CD4-positive, alpha-beta T cell treated with Interleukin-15 for 1 hour (primary cell): Measurements from ENCODE around the gene MAPK4.

Experiments
- DNase-seq: peaks from one replicate; pipeline ENCODE4 v3.0.0-alpha.2; 2020

Gene MAPK4

DNA sequence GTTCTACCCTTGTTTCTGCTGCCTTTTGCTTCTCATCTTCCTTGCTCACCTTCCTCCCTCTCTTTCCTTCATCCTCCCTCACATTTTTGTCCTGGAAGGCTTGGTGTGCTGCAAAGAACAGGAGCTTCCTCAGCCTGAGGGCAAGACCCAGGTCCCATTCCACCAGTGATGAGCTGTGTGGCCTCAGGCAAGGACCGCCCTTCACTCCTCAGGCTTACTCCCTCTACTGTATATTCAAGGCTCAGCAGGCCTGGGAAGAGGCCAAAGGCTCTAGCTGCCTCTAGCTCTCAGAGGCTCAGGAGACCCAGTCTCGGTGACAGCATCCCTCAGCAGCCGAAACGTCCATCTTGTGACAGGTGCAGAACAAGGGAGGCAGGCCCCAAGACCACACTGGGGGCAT lies 162.4 kb downstream of the MAPK4 start:
- no peak for DNase-seq

DNA sequence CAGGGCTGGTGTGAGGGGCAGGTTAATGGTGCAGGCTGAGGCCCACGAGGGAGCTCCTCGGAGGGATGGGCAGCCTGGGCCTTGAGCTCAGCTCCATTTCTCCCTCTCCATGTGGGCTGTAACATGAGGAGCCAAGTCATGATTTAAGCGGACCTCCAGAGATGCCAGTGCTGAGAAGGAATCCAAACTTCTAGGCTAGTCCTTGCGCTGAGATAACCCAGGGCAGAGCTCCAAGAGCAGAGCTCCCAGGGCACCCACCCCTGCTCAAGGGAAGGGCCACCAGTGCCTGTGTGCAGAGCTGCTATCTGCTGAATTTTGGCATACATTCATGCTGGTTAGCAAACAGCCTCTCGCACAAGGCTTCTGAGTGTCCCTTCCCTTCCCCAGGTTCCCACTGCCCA lies 164.9 kb downstream of the MAPK4 start:
- DNase-seq, result no peak

DNA sequence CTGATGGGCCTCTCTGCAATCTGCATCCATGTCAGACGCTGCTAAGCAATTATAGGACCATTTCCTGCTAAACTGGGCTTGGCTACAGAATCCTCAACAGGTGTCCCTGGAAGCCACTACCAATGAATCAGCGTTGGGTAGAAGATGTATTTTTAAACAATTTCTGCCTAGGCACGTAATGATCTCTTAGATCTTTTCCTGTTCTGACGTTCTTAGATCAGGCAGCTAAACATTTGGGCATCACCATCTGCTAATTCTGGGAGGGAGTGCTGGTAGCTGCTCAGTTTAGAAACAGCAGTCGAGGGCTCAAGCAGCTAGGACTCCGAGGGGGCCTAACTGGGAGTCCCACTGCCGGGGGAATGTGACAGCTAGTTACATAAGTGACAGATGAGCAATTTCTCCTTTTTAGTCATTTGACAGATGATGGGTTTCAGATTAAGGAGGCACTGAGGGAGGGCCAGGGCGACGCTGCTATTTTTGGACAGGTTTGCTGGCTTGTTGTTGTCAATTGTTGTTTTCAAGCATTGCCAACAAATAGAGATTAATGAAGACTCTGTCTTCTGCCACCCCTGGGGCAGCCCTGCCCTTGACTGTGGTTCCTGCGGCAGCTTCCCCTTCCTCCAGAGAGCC lies 167.2 kb downstream of the MAPK4 start:
- no peak for DNase-seq

DNA sequence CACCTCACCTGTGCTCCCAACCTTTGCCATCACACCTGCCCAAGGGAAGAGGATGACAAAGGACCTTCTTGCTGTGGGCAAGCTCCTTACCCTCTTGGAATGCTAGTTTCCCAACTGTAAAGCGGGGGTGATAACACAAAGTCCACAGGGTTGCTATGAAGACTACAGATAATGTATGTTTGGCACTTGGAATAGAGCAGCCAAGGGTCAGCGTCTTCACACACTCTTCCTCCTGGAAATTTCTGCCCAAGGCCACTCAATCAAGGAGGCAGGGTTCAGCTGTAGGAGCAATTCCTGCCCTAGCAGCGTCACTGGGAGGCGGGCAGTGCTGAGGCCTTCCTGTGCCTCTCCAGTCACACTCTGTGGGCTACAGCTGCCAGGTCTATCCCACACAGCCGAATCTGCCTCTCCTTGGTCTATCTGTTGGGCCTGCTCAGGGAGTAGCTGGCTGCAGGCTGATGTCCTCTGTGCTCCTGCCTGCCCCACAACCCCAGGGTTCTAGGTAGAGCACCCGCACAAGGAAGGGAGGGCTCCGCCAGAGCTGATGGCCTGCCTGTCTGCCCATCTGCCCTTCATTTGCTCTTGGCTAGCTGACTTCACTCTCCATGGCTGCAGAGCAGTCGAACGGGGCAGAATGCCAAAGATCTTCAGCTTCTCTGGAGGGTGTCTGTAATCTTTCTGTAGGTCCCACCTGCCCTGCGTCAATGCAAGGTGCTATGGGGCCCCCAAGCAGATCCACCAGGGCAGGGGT lies 168.0 kb downstream of the MAPK4 start:
- DNase-seq, result no peak

DNA sequence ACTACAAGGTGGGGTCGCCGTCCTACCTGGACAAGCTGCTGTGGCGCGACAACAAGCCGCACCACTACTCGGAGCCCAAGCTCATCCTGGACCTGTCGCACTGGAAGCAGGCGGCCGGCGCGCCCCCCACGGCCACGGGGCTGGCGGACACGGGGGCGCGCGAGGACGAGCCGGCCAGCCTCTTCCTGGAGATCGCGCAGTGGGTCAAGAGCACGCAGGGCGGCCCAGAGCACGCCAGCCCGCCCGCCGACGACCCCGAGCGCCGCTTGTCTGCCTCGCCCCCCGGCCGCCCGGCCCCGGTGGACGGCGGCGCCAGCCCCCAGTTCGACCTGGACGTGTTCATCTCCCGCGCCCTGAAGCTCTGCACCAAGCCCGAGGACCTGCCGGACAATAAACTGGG lies 169.5 kb downstream of the MAPK4 start:
- DNase-seq, result no peak

DNA sequence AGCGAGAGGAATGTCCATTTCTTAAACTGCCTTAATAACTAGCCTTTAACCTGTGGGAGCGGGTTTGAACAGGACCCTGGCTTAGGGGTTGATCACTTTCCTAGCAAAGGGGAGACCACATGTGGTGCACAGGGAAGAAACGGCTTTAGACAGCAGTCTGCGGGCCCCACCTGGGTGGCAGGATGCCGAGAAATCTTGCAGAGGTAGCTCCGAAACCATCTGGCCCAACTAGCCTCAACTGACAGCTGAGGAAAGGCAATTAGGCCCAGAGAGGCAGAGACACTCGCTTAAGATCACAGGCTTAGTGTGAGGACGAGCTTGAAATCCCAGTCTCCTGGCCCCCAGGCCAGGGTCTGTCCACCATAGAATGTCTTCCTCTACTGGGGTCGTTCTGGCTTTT lies 170.1 kb downstream of the MAPK4 start:
- no peak for DNase-seq

DNA sequence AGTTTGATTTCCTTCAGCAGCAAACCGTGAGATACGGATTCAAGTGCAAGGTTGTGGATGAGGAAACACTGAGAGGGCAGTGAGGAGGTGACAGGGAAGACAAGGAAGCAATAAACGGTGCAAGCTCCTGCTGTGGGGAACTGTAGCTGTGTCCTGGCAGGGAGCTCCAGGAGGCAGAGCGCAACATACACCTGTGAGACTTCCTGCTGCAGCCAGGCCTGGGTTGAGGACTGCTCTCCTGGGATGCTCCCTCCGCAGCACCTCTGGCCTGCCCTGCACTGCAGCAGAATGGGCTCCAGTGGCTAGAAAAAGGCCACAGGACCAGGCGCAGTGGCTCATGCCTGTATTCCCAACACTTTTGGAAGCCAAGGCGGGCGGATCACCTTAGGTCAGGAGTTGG lies 174.5 kb downstream of the MAPK4 start:
- DNase-seq, result no peak

DNA sequence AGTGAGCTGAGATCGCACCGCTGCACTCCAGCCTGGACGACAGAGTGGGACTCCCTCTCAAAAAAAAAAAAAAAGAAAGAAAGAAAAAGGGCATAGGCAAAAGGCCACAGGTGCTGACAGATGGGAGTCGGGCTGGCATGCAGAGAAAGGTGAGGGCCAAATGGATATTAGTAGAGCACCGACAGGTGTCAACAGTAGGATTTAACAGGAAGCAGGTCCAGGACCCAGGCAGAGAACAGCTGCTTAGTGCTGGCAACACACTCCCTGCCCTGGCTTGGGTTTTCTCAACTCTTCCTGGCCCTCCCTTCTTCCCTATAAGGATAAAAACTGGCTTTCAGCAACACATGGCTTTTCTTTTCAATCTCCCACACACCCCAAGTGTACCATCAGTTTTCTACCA lies 175.0 kb downstream of the MAPK4 start:
- DNase-seq, result no peak

DNA sequence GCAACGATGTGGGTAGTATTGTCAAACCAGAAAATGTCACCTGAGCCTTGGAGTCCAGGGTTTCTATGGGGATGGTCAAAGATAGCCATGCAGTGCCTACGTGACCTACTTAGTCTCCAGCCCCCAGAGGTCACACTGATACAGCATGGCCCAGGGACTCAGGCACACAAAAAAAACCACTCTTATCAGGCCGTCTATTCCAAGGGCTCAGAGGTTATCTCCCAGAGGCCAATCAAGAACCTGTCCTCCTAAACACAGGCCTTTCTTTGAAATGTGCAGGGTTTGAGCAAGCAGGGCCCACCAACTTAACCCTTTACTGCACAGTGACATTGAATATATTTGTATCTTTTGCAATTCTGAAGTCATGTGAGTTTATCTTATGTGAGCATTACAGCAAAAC lies 177.2 kb downstream of the MAPK4 start:
- DNase-seq, result no peak

DNA sequence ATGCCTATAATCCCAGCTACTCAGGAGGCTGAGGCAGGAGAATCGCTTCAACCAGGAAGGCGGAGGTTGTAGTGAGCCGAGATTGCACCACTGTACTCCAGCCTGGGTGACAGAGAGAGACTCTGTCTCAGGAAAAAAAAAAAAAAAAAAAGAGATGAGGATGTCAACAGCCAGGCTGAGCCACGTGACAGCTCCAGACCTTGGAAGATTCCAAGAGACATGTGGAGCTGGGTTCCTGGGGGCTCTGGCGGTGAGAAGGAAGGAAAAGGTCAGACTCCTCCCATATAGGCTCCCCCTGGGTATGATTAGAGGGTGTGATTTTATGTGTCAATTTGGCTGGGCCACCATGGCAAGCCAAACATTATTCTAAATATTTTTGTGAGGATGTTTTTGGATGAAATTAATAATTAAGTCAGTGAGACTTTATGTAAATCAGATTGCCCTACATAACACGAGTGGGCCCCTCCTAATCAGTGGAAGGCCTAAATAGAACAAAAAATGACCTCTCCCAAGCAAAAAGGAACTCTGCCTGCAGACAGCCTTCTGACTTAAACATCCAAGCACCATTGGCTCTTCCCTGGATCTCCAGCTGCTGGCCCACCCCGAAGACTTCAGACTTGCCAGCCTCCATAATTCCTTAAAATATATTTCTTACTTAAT lies 178.3 kb downstream of the MAPK4 start:
- DNase-seq, result no peak

DNA sequence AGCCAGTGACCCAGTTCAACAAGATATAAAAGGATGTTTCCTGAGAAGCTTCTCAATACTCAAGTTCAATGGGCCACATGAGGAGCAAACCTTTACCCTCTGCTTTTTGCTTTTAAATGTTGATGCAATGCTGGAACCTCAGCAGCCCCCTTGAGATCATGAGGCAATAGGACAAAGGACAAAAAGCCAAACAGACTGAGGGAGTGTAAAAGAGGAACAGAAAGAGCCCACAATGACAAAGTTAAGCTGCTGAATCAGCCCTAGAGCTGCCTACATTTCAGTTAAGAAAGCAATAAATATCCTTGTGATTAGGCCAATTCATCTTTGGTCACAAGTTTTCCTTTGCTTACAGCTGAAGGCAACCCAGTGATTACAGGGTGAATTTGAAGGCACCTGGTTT lies 183.1 kb downstream of the MAPK4 start:
- no peak for DNase-seq

DNA sequence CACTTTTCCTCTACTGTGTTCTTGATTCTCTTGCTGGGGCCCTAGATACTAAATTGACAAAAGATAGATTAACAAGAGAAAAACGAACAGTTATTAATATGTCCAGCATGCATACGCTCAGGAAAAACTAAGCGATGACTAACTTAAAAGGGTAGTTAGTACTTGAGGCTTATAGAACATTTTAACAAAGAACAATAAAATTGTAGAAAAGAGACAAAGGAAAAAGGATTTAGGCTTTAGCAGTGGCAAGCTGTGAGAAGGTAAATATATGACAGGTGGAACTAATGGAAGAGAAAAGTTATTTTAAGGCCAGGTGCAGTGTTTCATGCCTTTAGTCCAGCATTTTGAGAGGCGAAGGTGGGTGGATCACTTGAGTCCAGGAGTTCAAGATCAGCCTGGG lies 184.4 kb downstream of the MAPK4 start:
- DNase-seq, result no peak

DNA sequence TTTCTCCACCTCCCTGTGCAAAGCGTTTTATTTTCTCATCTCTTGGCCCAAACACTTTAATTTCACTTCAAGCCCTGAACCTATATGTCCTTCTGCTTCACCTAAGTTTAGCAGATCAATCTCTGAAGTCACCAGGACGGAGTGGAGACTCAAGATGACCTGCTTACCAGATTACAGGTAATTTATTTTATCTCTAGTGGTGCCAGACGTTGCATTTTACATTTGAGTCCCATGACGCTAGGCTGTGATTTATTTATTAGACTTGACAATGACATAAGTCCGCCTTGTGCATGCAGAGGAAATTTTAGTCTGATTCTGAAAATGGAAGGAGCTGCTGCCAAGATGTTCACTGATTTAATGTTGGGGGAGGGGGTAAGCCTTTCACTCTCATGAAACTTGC lies 186.1 kb downstream of the MAPK4 start:
- no peak for DNase-seq

DNA sequence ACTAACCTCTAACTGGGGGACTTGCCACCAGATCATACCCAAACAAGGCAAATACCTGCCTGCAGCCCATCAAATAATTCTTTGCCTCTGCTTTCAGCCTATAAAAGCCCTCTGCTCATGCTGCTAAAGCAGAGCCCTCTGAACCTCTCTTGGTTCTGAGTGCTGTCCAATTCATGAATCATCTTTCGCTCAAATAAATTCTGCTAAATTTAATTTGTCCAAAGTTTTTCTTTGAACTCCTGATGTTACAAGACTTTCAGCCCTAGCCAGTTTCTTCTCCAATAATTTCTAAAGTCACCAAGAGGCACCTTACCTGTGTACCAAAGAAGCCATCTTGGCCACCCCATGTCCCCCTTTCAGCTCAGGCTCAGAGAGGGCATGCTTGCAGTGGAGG lies 188.0 kb downstream of the MAPK4 start:
- no peak for DNase-seq

DNA sequence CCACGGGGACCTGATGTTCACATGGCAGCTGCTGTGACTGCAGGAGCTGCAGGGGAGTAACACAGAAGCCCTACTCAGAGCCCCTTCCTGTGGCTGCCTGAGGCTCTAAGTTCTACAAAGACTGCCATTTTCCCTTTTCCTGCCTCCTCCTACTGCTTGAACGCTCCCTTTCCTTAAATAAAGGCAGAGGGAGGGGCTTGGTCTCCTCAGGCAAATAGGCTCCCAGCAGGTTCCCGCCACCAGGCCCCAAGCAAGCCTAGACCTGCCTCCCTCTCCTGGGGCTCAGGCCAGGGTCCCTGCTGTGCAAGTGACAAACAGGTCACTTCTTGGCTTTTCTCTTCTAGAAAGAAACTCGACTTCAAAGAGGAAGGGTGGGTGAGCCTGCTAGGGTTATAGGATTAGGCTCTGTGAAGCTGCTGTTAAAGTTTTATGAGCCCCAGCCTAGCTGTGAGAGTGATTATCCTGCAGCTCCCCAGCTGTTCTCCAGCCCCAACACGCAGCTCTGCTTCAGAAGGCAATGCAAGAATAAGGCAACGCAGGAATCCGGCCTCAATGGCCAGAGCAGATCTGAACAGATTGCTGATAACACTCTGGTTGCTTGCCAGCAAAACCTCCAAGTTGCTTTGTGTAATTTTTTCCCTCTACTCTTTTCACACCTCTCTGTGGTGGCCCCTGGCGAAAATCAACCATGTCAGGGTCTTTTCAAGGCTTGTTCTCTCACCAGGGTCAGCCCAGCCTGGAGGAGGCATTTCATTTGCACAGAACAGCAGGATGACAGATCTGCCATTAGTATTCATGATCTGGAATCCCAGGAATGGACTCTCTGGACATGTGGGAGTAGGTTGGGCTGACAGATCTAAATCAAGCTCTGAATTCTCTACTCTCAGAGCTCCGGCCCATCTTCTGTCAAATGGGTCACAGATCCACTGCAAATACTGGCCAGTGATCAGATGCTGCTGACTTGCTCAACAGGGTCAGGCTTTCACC lies 188.6 kb downstream of the MAPK4 start:
- DNase-seq, result no peak

DNA sequence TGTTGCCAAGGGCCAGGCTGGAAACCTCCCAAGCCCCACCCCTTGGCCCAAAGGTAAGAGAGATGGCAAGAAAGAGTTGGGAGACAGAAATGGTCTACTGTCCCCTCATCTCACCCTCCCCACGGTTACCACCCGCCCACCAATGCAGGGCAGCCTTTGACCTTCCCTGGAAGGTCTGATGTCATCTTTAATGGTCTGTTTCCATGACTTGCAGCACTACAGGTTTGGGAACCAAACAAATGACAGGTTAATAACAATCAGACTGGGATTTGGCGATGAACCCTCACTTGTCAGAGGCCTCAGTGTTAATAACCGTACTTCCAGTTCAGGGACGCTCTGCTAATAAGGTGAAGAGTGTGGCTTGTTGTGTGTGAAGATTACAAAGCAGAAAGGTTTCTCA lies 189.5 kb downstream of the MAPK4 start:
- no peak for DNase-seq

DNA sequence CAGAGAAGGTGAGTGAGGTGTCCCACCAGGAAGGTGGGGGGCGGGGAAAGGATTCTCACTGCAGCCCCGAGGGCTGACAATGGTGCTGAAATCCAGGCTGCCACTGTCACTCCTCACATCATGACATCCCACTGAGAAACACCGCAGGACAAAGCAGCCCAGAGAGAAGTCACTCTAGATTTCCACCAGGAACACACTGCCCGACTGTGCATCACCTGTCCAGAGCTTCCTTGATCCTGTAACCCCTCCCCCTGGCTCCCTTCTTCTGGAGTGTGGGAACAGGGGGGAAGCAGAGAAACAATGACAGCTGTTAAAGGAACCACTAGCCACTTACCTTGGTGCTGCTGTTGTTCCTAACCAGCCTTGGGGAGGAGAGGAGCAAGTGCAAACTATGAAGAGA lies 190.1 kb downstream of the MAPK4 start:
- DNase-seq, result no peak

DNA sequence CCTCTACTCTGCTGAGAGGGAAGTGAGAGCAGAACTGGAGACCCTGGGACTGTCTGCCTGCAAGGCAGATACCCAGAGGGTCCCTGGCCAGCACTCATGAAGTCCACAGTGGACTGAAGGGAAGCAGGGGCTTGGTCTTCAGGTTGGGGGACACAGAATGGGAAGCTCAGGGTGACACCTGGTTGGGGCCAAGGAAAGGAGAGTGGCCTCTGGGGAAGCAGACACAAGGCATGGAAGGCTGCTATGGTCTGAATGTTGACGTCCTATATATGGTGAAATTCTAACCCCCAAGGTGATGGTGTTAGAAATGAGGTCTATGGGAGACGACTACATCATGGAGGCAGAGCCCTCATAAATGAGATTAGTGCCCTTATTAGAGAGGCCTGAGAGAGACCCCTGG lies 190.7 kb downstream of the MAPK4 start:
- DNase-seq, result no peak

DNA sequence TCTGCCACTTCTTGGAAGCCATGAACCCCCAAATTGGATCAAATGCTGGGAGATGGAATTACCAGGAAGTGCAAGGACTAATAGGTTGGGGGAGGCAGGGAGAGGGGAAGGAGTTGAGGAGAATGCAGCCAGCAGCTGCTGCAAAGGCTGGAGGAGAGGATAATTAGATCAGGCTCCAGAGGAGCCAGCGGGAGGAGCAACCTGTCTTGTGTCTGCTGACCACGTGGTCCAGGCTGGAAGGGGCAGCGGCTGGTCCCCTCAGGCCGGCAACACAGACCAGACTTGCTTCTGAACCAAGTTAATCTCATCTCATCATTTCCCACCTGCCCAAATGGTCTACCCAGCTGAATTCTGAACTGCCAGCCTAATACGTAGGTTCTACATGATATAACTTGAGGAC lies 191.6 kb downstream of the MAPK4 start:
- DNase-seq, result no peak

DNA sequence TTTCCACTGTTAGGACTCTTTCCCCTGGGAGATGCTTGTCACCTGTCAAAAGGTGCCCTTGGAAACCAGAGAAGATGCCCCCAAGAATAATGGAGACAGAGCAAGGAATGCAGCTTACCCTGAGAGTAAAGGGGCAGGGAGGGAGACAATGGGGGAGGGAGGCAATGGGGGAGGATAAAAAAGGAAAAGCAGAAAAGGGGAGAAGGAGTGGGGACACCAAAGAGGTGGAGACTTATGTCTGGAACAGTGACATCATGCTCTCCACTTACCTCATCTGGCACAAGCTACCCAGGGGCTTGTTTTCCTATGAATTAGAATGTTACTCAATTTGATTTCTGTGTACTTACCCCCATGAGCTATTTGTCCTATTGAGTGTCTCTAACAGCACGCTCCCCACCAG lies 192.1 kb downstream of the MAPK4 start:
- no peak for DNase-seq

DNA sequence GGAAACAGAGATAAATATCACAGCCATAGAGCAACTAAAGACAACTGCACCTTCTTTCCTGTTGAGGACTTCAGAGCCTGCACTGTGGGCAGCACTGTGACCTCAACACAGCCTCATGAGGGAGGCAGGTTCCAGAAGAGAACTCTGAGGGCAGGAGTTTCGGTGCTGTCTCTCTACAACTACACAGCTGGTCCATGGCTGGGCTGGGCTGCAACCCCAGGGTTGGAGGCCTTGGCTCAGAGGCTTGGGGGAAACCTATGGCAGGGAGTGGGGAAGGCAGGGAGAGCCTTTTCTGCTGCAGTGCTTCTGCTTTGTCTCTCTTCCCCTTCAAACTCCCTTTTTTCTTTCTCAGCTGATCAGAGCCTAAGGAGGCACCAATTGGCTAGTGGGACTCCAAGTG lies 193.4 kb downstream of the MAPK4 start:
- DNase-seq, result no peak

DNA sequence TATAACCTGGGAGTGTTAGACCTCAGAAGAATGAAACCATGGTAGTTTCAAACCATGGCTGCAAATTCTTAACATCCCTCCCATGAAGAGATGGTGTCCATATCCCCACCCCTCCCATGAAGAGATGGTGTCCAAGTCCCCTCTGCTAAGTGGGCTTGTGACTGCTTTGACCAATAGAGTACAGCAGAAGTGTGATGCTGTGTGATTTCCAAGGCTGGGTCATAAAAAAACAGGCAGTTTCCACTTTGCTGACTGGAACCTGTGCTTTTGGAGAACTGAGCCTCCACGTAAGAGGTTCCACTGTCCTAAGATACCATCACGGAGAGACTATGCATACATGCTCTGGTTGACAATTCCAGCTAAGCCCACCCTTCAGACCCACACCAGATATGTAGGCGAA lies 194.4 kb downstream of the MAPK4 start:
- DNase-seq, result no peak

DNA sequence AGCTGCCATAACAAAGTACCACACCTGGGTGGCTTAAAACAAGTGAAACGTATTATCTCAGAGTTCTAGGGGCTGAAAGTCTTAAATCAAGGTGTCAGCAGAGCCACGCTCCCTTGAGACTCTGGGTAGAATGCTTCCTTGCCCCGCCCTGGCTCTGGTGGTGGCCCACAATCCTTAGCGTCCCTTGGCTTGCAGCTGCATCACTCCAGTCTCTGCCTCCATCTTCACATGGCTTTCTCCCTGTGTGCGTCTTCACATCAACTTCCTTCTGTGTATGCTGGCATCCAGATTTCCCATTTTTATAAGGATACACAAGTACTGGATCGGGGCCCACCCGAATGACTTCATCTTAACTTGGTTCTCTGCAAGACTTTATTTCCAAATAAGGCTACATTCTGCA lies 197.5 kb downstream of the MAPK4 start:
- no peak for DNase-seq
